Osteocyte (in vitro differentiated cells): Measurements from ENCODE around the gene LIPK. TPM values are rescaled to one million over a fixed set of nuclear protein-coding genes. Genes with fewer than 3 reads are reported as not detected.

Source experiments
- DNase-seq: peaks from one replicate; pipeline ENCODE4 v3.0.0; 2021; ENCODE audit warnings: mixed read lengths; ENCODE audit not compliant: unreplicated experiment; ENCODE audit errors: extremely low spot score
- H3K27ac Mint-ChIP-seq: one replicate; pipeline ENCODE4 v1.8.0; 2021; ENCODE audit warnings: mild to moderate bottlenecking, mixed read lengths; ENCODE audit not compliant: unreplicated experiment
- H3K27me3 Mint-ChIP-seq: one replicate; pipeline ENCODE4 v1.8.0; 2021; ENCODE audit warnings: mixed read lengths; ENCODE audit not compliant: unreplicated experiment
- H3K36me3 Mint-ChIP-seq: one replicate; pipeline ENCODE4 v1.8.0; 2021; ENCODE audit warnings: mixed read lengths; ENCODE audit not compliant: unreplicated experiment
- H3K4me1 Mint-ChIP-seq: one replicate; pipeline ENCODE4 v1.8.0; 2021; ENCODE audit warnings: mixed read lengths; ENCODE audit not compliant: unreplicated experiment
- H3K4me3 Mint-ChIP-seq: one replicate; pipeline ENCODE4 v1.8.0; 2021; ENCODE audit warnings: mild to moderate bottlenecking, moderate library complexity, mixed read lengths; ENCODE audit not compliant: unreplicated experiment
- H3K9me3 Mint-ChIP-seq: one replicate; pipeline ENCODE4 v1.8.0; 2021; ENCODE audit warnings: mixed read lengths; ENCODE audit not compliant: unreplicated experiment
- total RNA-seq: library from RNA; stranded (reverse); gene quantifications from 2 replicates; pipeline ENCODE4 v1.2.1, GENCODE V29; 2021
- TF ChIP-seq, protein P1 (sequence below): fragments of 200-600 bp; sonication (generic); IDR thresholded peaks from 2 replicates; pipeline ENCODE4 v1.5.0; 2021; ENCODE audit warnings: antibody characterized with exemption, mild to moderate bottlenecking, moderate library complexity

Gene LIPK
- total RNA-seq, 1 donor from 2014 or later = not detected

DNA sequence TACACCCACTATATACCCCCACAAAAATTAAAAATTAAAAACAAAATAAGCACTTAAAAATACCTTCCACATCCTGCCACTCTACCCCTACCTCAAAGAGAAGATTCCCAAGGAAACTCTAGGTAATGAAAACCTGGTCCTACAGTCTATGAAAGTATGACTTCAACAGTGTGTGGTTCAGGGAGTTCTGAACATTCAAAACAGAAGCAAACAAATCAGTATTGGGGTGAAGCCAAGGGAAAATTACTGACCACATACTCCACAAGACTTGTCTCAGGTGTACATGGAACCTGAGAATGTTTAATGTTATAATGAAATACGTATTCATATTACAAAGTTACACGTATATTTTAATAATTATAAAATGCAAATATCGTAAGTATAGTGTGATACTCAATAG lies 76.2 kb downstream of the LIPK start:
- no peak overlapping the region for H3K4me3 Mint-ChIP-seq
- H3K9me3 Mint-ChIP-seq = no peaks in the 10 kb centered on the region
- no peaks in the 10 kb centered on the region for H3K36me3 Mint-ChIP-seq
- peaks cover 13% of the 10 kb centered on the region for H3K27me3 Mint-ChIP-seq
- no peak for DNase-seq
- no peak overlapping the region for H3K27ac Mint-ChIP-seq
- TF ChIP-seq, protein P1, sequence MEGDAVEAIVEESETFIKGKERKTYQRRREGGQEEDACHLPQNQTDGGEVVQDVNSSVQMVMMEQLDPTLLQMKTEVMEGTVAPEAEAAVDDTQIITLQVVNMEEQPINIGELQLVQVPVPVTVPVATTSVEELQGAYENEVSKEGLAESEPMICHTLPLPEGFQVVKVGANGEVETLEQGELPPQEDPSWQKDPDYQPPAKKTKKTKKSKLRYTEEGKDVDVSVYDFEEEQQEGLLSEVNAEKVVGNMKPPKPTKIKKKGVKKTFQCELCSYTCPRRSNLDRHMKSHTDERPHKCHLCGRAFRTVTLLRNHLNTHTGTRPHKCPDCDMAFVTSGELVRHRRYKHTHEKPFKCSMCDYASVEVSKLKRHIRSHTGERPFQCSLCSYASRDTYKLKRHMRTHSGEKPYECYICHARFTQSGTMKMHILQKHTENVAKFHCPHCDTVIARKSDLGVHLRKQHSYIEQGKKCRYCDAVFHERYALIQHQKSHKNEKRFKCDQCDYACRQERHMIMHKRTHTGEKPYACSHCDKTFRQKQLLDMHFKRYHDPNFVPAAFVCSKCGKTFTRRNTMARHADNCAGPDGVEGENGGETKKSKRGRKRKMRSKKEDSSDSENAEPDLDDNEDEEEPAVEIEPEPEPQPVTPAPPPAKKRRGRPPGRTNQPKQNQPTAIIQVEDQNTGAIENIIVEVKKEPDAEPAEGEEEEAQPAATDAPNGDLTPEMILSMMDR = no peak
- H3K4me1 Mint-ChIP-seq = no peaks in the 10 kb centered on the region

DNA sequence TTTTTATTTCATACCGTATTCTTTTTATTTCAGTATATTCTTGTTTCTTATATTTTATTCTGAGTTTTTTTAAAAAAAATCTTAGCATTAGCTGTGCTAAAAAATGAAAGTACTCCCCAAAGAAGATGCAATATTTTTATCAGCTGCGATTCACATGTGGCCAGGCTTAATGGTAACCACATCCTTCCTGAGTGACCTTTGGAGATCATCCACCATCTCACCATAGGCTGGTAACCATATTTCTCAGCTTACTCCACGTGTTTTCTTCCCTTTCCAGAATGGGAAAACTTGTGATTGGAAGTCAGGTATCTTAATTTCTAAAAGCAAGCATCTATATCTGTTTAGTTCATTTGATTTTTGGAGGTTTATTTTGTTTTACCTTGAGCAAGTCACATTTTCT lies 77.7 kb downstream of the LIPK start:
- Mint-ChIP-seq H3K27ac (no peak overlapping the region), H3K4me1 (no peaks in the 10 kb centered on the region), H3K9me3 (no peaks in the 10 kb centered on the region), H3K27me3 (peaks cover 6% of the 10 kb centered on the region), H3K36me3 (no peaks in the 10 kb centered on the region), H3K4me3 (no peak overlapping the region)
- DNase-seq = no peak
- TF ChIP-seq, protein P1 = no peak

DNA sequence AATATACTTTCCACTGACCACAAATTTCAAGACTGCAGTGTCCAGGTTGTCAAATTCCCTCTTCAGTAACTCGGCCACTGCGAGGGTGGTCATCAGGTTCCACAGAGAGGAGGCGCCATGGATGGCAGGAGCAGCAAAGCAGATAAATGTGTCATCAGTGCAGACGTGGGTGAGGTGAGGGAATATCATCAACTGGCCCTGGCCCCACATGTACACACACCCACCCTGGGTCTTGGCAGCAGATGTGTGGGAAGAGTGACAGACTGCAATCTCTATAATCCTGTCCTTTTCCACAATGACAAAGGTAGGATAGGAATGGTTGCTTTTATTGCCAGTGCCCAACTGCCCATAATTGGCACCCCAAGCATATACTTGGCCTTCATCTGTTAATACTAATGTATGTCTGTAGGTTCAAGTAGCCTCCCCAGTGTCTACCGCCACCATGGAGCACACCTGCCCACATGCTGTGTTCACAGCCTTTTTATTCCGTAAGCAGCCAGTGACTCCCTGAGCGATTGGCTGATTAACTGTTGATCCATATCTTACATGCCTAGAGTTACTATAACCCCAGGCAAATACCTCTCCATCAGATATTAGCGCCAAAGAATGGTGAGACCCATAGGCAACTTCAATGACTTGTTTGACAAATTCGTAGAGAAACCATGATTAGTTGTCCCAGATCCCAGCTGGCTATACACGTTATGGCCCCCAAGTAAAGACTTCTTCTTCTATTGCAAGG lies 80.2 kb downstream of the LIPK start:
- Mint-ChIP-seq H3K9me3 (no peaks in the 10 kb centered on the region), H3K36me3 (no peaks in the 10 kb centered on the region), H3K4me3 (no peak overlapping the region), H3K27ac (no peak overlapping the region), H3K27me3 (peaks cover 6% of the 10 kb centered on the region), H3K4me1 (no peaks in the 10 kb centered on the region)
- DNase-seq = no peak
- TF ChIP-seq, protein P1 = no peak

DNA sequence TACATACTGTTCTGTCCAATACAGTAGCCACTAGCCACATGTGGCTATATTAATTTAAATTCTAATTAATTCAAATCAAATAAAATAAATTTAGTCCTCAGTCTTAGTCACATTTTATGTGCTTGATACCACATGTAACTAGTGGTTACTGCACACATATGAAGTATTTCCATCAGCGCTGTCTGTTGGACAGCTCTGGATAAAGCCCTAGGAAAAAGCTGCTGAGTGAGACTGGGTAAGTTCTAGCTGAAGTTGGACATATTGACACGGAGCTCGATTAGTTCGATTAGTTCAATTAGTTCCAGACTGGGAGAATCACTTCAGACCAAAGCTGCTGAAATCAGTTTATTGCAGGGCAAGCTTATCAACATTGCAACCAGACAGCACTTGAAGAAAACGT lies 81.4 kb downstream of the LIPK start:
- TF ChIP-seq, protein P1 = no peak

DNA sequence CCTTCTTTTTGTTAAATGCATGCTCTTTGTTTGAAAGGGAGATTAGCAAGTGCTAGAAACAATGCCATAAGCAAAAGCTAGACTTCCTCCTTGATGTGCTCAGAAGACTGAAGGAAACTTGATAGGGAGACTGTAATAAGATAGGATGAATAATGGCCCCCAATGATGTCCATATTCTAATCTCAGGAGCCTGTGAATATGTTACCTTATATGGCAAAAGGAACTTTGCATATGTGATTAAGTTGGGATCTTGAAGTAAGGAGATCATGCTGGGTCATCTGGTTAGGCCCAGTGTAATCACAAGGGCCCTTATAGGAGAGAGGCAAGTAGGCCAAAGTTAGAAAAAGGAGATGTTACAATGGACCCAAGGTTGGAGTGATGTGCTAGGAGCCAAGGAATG lies 82.9 kb downstream of the LIPK start:
- H3K9me3 Mint-ChIP-seq = no peaks in the 10 kb centered on the region
- TF ChIP-seq, protein P1 = no peak
- no peak overlapping the region for H3K27ac Mint-ChIP-seq
- DNase-seq = no peak
- no peak overlapping the region for H3K4me3 Mint-ChIP-seq
- peaks cover 6% of the 10 kb centered on the region for H3K4me1 Mint-ChIP-seq
- H3K36me3 Mint-ChIP-seq = no peaks in the 10 kb centered on the region
- H3K27me3 Mint-ChIP-seq = no peaks in the 10 kb centered on the region

More for the DNA sequence above, 81.4 kb downstream of the LIPK start:
- no peaks in the 10 kb centered on the region for H3K36me3 Mint-ChIP-seq
- H3K27ac Mint-ChIP-seq = no peak overlapping the region
- no peaks in the 10 kb centered on the region for H3K9me3 Mint-ChIP-seq
- H3K4me1 Mint-ChIP-seq = peaks cover 2% of the 10 kb centered on the region
- no peak overlapping the region for H3K4me3 Mint-ChIP-seq
- DNase-seq = no peak
- peaks cover 4% of the 10 kb centered on the region for H3K27me3 Mint-ChIP-seq
